Prostate gland (tissue), 2 donors: ENCODE measurements around the gene CTRB1.
"Not testable (repeated sequence)": the region's sequence is repeated elsewhere in the genome, so short reads cannot be mapped to it uniquely, and the experiment has no call there.

Experiments used
- CTCF ChIP-seq, 4 experiments: fragments of 200-600 bp in 2 of 4; fragments of 450-650 bp in 2 of 4; sonication (generic) in 2 of 4; IDR thresholded peaks; 1 replicate in 3 of 4; 2 replicates in 1 of 4; pipeline ENCODE4 v1.5.1; 2016 to 2019; ENCODE audit warnings: antibody characterized with exemption in 4 of 4, mild to moderate bottlenecking in 2 of 4, moderate library complexity in 2 of 4
- POLR2A ChIP-seq: fragments of 450-650 bp; IDR thresholded peaks from one replicate; pipeline ENCODE4 v1.6.1; 2016; ENCODE audit warnings: antibody characterized with exemption, mild to moderate bottlenecking

DNA sequence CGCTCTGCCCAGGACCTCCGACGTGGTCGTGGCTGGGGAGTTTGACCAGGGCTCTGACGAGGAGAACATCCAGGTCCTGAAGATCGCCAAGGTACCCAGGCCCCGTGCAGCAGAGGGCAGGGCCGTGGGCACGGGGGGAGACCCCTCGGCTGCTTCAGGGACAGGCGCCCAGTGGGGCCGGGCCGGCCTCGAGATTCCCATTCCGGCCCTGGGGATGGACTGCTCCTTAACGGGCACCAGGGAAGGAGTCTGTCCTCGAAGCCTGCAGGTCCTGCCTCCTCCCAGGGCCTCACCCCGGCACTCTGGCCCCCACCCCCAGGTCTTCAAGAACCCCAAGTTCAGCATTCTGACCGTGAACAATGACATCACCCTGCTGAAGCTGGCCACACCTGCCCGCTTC, 4.3 kb downstream of the CTRB1 start:
- TF ChIP-seq POLR2A; CTCF (IDR thresholded peaks at IDR 0.05): not testable (repeated sequence)
